HG03095 (cell line): ENCODE data around the gene FAM222A.

Source experiments
- ATAC-seq: cut with Tn5 transposase; IDR thresholded peaks from one replicate; pipeline ENCODE4 v1.9.1; 2021; ENCODE audit warnings: moderate library complexity; ENCODE audit not compliant: unreplicated experiment

FAM222A gene

DNA sequence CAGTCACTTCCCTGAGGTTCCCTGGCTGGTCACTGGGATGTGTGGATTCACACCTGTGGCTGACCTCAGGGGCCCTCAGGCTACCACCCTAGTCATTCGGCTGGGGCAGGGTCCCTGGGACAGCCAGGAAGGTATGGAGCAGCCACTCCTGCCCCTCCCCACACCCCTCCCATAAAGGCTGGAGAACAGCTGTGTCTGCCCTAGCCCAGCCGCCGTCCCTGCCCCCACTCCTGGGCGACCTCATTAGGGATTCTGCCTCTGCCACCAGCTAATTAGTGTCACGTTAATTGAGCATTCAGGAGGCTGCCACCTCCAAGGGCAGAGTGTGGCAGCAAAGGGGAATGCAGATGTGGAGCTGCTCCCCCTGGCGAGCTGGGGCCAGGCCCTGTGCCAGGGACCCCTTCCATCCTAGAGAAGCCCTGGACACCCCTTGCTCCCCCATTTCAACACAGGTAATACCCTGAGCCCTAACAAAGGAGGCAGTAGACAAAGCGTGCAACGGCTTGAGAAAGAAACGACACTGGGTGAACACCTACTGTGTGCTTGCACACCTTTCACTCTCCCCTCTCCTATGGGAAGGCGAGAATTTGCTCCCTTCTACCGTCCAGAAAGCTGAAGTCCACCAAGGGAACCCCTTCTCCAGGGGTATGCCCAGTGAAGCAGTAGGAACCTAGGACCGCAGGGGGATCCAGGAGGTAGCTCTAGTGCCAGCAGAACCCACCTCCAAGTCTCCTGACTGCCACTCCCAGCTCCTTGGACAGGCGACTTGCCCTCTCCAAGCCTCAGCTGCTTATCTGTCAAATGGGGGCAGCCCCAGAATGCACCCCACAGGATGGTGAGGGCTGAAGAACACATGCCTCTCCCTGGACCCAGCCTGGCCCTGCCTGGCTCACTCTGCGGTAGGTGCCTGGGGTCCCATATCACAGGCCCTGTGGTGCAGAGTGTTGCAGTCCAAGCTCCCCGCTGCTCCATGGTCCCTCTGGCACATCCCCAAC, 45.1 kb downstream of the FAM222A start:
- ATAC-seq = no peak

- ATAC-seq = no peak
Measured at GRCh38 chr12:109759595-109759994, 46.0 kb downstream of the FAM222A start.

- no peak for ATAC-seq
Measured at GRCh38 chr12:109760031-109760929, 46.7 kb downstream of the FAM222A start.

DNA sequence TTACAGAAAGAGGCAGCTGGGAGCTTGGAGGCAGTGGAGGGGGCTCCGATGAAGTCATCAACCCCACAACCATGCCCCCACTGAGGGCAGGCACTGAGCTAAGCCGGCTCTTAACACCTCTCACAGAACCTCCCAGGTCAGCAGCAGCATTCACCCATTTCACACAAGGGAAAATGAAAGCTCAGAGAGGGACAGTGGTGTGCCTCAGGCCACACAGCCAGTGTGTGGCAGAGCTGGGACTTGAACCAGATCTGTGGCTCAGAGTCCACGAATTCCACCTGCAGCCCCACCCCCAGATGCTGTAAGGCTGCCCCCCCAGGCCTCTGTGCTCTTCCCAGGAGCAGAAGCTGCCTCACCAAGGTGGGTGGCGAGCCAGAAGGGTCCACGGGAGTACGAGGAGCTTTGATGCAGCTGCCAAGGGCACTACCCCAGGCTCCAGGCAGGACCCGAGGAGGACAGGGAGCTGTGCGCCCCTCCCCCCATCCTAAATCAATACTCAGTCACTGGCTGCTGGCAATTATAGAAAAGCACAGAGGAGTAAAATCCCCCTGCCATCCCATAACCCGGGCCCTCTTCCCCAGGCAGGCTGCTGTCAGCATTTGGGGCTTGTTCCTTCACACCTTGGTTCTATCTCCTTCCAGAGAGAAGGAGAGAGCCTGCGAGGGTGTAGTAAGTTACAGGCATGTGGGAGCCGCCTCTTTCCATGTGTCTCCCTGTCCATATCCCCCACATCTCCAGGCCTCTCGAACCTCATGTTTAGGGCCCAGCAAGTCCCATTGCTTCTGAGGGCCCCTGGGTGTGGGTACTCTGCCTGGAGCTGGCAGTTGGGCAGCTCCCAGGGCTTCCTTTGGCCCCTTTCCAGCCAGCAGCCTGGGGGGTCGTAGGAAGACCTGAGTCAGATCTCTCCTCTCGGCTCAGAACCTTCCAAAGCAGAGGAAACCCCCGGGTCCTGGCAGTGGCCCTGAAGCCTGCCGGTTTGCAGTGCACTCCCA, 47.6 kb downstream of the FAM222A start:
- no peak for ATAC-seq

DNA sequence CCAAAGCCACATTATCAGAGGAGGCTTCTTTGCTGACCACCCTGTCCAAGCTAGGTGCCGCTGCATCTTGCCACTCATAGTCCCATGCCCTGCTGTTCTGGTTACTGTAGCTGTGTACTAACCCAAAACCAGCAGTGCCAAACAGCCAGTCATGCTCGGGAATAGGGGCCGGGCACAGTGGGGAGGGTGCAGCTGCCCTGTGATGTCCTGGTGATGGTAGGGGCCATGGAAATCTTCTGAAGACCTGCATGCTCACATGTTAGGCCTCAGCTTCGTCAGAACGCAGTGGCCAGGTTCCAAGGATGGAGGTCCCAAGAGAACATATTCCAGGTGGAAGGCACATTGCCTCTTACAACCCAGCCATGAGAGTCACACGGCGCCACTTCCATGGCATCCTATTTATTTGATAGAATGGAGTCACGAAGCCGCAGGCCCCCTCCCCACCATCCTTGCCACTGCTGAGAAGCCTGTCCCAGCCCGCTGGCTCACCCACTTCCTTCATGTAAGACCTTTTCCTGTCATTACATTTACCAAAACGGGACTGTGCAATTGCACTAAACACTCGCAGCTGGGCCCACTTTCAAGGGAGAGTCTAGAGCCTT, 48.5 kb downstream of the FAM222A start:
- ATAC-seq = no peak

GRCh38 chr12:109762673-109763191, 49.1 kb downstream of the FAM222A start:
- no peak for ATAC-seq

DNA sequence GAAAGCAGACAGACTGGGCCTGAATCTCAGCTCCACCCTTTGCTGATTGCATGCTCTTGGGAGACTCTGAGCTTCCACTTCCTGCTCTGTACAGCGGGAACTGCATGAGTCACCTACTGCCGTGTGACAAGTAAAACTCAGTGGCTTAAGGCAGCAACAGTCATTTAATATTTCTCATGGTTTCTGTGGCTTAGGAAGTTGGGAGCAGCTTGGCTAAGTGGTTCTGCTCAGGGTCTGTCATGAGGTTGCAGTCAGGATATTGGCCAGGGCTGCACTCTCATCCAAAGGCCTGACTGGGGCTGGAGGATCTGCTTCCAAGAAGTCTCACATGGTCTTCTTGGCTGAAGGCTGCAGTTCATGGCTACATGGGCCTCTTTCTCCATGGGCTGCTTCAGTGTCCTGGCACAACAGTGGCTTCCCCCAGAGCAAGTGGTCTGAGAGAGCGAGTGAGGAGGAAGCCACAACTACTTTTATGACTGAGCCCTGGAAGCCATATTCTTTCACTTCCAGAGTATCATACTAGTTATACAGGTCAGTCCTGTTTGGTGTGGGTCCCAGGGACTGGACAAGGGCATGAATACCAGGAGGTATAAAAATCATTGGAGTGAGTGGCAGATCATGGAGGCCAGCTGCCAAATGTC, 49.7 kb downstream of the FAM222A start:
- no peak for ATAC-seq

- ATAC-seq = no peak
Measured at GRCh38 chr12:109764123-109764522, 50.5 kb downstream of the FAM222A start.

DNA sequence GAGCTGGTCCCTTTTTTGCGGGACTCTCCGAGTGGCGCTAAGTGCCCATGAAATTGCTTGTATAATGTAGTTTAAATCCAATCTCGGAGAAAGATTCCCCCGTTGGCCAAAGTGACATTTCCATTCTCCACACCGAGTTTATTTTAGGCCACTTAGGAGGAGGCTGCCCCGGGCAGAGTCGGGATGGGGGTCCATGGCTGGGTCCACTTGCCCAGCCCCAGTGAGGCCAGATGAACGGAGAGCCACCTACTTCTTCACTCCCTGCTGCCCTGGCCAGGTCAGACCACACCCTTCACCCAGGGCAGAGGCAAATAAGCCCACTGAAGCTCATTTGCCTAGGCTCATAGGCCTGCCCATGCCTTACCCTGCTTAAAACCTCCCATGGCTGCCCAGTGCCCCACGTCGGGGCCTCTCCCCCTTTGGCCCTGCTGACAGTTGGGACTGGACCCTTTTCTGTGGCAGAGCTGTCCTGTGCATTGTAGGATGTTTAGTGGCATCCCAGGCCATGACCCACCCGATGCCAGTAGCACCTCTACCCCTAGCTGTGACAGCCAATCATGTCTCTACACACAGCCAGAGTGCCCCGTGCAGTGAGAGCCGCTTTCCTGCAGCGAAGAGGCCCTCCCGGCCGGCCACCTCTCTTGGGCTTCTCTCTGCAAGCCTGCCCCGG, 51.3 kb downstream of the FAM222A start:
- ATAC-seq = no peak

GRCh38 chr12:109765446-109765810, 51.8 kb downstream of the FAM222A start:
- no peak for ATAC-seq

GRCh38 chr12:109766251-109766778, 52.7 kb downstream of the FAM222A start:
- ATAC-seq = no peak

DNA sequence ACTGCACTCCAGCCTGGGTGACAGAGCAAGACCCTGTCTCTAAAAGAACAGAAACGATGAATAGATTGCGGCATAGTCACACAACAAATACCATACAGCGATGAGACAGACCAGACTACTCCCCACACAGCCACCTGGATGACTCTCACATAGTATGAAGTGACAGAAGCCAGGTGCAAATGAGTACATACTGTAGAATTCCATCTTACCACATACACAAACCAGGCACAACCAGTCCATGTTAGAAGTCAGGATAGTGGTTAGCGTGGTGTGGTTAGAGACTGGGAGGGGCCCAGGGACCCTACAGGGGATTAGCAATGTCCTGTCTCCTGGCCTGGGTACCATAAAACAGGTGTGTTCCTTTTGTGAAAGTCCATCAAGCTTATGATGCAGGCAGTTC, 53.8 kb downstream of the FAM222A start:
- ATAC-seq = no peak

DNA sequence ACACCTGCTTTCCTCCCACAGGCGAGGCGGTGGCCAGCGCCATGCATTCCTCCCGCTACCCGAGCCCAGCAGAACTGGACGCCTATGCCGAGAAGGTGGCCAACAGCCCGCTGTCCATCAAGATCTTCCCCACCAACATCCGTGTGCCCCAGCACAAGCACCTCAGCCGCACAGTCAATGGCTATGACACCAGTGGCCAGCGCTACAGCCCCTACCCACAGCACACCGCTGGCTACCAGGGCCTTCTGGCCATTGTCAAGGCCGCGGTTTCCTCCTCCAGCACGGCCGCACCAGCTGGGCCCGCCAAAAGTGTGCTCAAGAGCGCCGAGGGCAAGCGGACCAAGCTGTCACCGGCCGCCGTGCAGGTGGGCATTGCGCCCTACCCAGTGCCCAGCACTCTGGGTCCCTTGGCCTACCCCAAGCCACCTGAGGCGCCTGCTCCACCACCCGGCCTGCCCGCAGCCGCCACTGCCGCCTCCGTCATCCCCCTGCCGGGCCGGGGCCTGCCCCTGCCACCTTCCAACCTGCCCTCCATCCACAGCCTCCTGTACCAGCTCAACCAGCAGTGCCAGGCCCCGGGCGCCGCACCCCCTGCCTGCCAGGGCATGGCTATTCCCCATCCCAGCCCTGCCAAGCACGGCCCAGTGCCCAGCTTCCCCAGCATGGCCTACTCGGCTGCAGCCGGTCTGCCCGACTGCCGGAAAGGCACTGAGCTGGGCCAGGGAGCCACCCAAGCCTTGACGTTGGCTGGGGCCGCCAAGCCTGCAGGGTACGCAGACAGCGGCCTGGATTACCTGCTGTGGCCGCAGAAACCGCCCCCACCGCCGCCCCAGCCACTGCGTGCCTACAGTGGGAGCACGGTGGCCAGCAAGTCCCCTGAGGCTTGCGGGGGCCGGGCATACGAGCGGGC, 54.6 kb downstream of the FAM222A start:
- no peak for ATAC-seq

DNA sequence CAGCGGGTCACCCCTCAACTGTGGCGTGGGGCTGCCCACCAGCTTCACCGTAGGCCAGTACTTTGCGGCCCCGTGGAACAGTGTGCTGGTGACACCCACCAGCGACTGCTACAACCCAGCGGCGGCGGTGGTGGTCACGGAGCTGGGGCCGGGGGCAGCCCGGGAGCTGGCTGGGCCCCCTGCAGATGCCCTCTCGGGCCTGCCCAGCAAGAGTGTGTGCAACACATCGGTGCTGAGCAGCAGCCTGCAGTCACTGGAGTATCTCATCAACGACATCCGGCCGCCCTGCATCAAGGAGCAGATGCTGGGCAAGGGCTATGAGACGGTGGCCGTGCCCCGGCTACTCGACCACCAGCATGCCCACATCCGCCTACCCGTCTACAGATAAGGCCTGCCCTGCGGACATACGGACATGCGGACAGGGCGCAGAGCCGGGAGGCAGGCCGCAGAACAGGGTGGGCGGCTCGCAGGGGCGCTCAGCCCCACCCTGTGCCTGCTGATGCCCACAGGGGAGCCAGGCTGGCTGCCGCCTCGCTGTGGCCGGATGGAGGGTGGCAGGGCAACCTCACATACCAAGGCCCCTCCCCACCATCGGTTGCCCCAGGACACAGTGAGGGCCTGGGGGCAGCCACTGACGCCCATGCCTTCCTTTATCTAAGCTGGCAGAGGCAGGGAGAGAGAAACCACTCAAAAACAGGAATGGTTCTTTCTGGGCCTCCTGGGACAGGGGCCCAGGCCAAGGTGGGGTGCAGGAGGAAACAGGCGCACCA, 55.5 kb downstream of the FAM222A start:
- no peak for ATAC-seq

GRCh38 chr12:109770104-109770860, 56.7 kb downstream of the FAM222A start:
- no peak for ATAC-seq
